ENCODE measurements around the gene JAML. TPM values are rescaled to one million over a fixed set of nuclear protein-coding genes. Genes with fewer than 3 reads are reported as not detected.

Gene JAML
- total RNA-seq, 4 donors from 2014 or later: 0.92 to 8.9 (median 1.2) TPM

GRCh38 chr11:118209033-118209432 is 15.8 kb downstream of the JAML start:
- H3K4me3 ChIP-seq: no peak overlapping the region
- TF ChIP-seq CTCF (IDR thresholded peaks at IDR 0.05): no peak
- TF ChIP-seq POLR2AphosphoS5 (IDR thresholded peaks at IDR 0.05): no peak
- TF ChIP-seq POLR2A (IDR thresholded peaks at IDR 0.05; ENCODE audit: low read depth): no peak
- TF ChIP-seq EP300 (IDR thresholded peaks at IDR 0.05): no peak
- no peak overlapping the region for H3K27ac ChIP-seq (replicated peaks in 1 of 4)
- no peaks in the 10 kb centered on the region for H3K9me3 ChIP-seq
- peaks cover 0 to 9% (median 2%) of the 10 kb centered on the region in 4 donors for H3K4me1 ChIP-seq
- no peaks in the 10 kb centered on the region for H3K36me3 ChIP-seq
- intact Hi-C loops (cut with DNase I): loop anchor here (10.0 kb wide), 1 partner anchor 276 kb away; no protein-coding TSS in a partner anchor
- WGBS: 93% methylated on average over 3 of the region's 3 CpGs
- DNase-seq (ENCODE audit: extremely low spot score): no peak
- peaks cover 0 to 42% (median 0%) of the 10 kb centered on the region in 4 donors for H3K27me3 ChIP-seq

- DNase-seq (ENCODE audit: extremely low spot score): no peak
- Histone ChIP-seq H3K27ac (replicated peaks in 1 of 4) (no peak overlapping the region), H3K36me3 (no peaks in the 10 kb centered on the region), H3K9me3 (no peaks in the 10 kb centered on the region), H3K27me3 (peaks cover 0 to 31% (median 0%) of the 10 kb centered on the region in 4 donors), H3K4me1 (peaks cover 0 to 5% (median 2%) of the 10 kb centered on the region in 4 donors), H3K4me3 (no peak overlapping the region)
- WGBS: 87% methylated on average over 2 of the region's 2 CpGs
- no peak for TF ChIP-seq CTCF (IDR thresholded peaks at IDR 0.05)
- no peak for TF ChIP-seq POLR2A (IDR thresholded peaks at IDR 0.05; ENCODE audit: low read depth)
- TF ChIP-seq POLR2AphosphoS5 (IDR thresholded peaks at IDR 0.05): no peak
- TF ChIP-seq EP300 (IDR thresholded peaks at IDR 0.05): no peak
- intact Hi-C loops (cut with DNase I): loop anchor here (10.0 kb wide), 1 partner anchor 278 kb away; no protein-coding TSS in a partner anchor
These were observed 17.7 kb downstream of the JAML start for GRCh38 chr11:118207079-118207478.

- H3K4me3 ChIP-seq: no peak overlapping the region
- H3K27ac ChIP-seq (replicated peaks in 1 of 4): no peak overlapping the region
- H3K36me3 ChIP-seq: no peaks in the 10 kb centered on the region
- 12% methylated on average over 1 of the region's 1 CpG for WGBS
- TF ChIP-seq CTCF (IDR thresholded peaks at IDR 0.05) (no peak), POLR2AphosphoS5 (IDR thresholded peaks at IDR 0.05) (no peak), EP300 (IDR thresholded peaks at IDR 0.05) (no peak), POLR2A (IDR thresholded peaks at IDR 0.05; ENCODE audit: low read depth) (no peak)
- intact Hi-C loops (cut with DNase I): loop anchor here (10.0 kb wide), 1 partner anchor 278 kb away; no protein-coding TSS in a partner anchor
- DNase-seq (ENCODE audit: extremely low spot score): no peak
- H3K9me3 ChIP-seq: no peaks in the 10 kb centered on the region
- H3K4me1 ChIP-seq: peaks cover 0 to 5% (median 2%) of the 10 kb centered on the region in 4 donors
- H3K27me3 ChIP-seq: peaks cover 0 to 31% (median 0%) of the 10 kb centered on the region in 4 donors
These were observed 18.3 kb downstream of the JAML start for GRCh38 chr11:118206391-118207031.

- H3K4me3 ChIP-seq: no peak overlapping the region
- peaks cover 0 to 4% (median 2%) of the 10 kb centered on the region in 4 donors for H3K4me1 ChIP-seq
- H3K36me3 ChIP-seq: no peaks in the 10 kb centered on the region
- WGBS: 89% methylated on average over 9 of the region's 9 CpGs
- H3K9me3 ChIP-seq: no peaks in the 10 kb centered on the region
- no peak for TF ChIP-seq POLR2AphosphoS5 (IDR thresholded peaks at IDR 0.05)
- TF ChIP-seq CTCF (IDR thresholded peaks at IDR 0.05): no peak
- TF ChIP-seq EP300 (IDR thresholded peaks at IDR 0.05): no peak
- TF ChIP-seq POLR2A (IDR thresholded peaks at IDR 0.05; ENCODE audit: low read depth): no peak
- intact Hi-C loops (cut with DNase I): loop anchor here (10.0 kb wide), 1 partner anchor 279 kb away; no protein-coding TSS in a partner anchor
- H3K27ac ChIP-seq (replicated peaks in 1 of 4): no peak overlapping the region
- peaks cover 0 to 26% (median 0%) of the 10 kb centered on the region in 4 donors for H3K27me3 ChIP-seq
- DNase-seq (ENCODE audit: extremely low spot score): no peak
These were observed 19.0 kb downstream of the JAML start for GRCh38 chr11:118205606-118206378.

Data from esophagus muscularis mucosa (tissue), 4 donors.